OCI-LY7 (cell line): ENCODE results near the gene MAML3. TPM values are rescaled to one million over a fixed set of nuclear protein-coding genes. Genes with fewer than 3 reads are reported as not detected.

Experiments used
- BruUV-seq: library from RNA; stranded (reverse); fragments of 400-500 nt; replicated peaks from 2 replicates; lab custom pipeline; 2021; lab: Mats Ljungman, UMichigan
- CTCF ChIA-PET: fragments of 300-600 bp; sonication (Branson Sonifier 250); formaldehyde crosslinking; loops from one replicate; lab custom pipeline; 2022; ENCODE audit warnings: antibody characterized with exemption; ENCODE audit not compliant: unreplicated experiment; lab: Charles Lee
- POLR2A ChIA-PET: fragments of 300-600 bp; sonication (Branson Sonifier 250); formaldehyde crosslinking; loops from one replicate; lab custom pipeline; 2022; ENCODE audit warnings: antibody characterized with exemption; lab: Charles Lee
- DNase-seq: peaks from one replicate; pipeline ENCODE4 v3.0.0-alpha.2; 2015; ENCODE audit warnings: low spot score
- H2AFZ ChIP-seq: fragments of 200-600 bp; sonication (generic), shearing (Covaris generic); 2 replicates; pipeline ENCODE4 v1.6.1; 2014; ENCODE audit warnings: mild to moderate bottlenecking, antibody characterized with exemption, low read length, moderate library complexity
- H3K27ac ChIP-seq: fragments of 200-600 bp; sonication (generic); 2 replicates; pipeline ENCODE4 v1.5.1; 2014; ENCODE audit warnings: mixed run types, low read depth, mild to moderate bottlenecking, moderate library complexity, low read length, inconsistent platforms; ENCODE audit not compliant: poor library complexity, severe bottlenecking
- H3K36me3 ChIP-seq: fragments of 200-600 bp; sonication (generic); 2 replicates; pipeline ENCODE4 v1.6.1; 2014; ENCODE audit warnings: mild to moderate bottlenecking, antibody characterized with exemption, low read length, moderate library complexity, mixed read lengths; ENCODE audit not compliant: insufficient read depth
- H3K4me1 ChIP-seq: fragments of 200-600 bp; sonication (generic); 2 replicates; pipeline ENCODE4 v1.5.1; 2014; ENCODE audit warnings: mild to moderate bottlenecking, low read length; ENCODE audit not compliant: insufficient read depth, poor library complexity, severe bottlenecking
- H3K4me2 ChIP-seq: fragments of 200-600 bp; sonication (generic); 2 replicates; pipeline ENCODE4 v1.6.1; 2014; ENCODE audit warnings: mild to moderate bottlenecking, low read length
- H3K4me3 ChIP-seq: fragments of 200-600 bp; sonication (generic); 2 replicates; pipeline ENCODE4 v1.5.1; 2014; ENCODE audit warnings: mild to moderate bottlenecking, low read depth, low read length; ENCODE audit not compliant: poor library complexity, severe bottlenecking
- H3K79me2 ChIP-seq: fragments of 200-600 bp; sonication (generic); 2 replicates; pipeline ENCODE4 v1.6.1; 2016; ENCODE audit warnings: low read depth, mild to moderate bottlenecking, low read length, moderate library complexity, mixed read lengths; ENCODE audit not compliant: insufficient read depth
- H3K9me2 ChIP-seq: fragments of 200-600 bp; sonication (generic); 2 replicates; pipeline ENCODE4 v1.6.1; 2016; ENCODE audit warnings: mild to moderate bottlenecking, low read length, mixed read lengths; ENCODE audit not compliant: insufficient read depth
- H3K9me3 ChIP-seq: fragments of 200-600 bp; sonication (generic); 2 replicates; pipeline ENCODE4 v1.6.1; 2014; ENCODE audit warnings: mild to moderate bottlenecking, mixed run types, low read length, mixed read lengths
- H4K20me1 ChIP-seq: fragments of 200-600 bp; sonication (generic); 2 replicates; pipeline ENCODE4 v1.6.1; 2014; ENCODE audit warnings: mild to moderate bottlenecking, antibody characterized with exemption, low read length, moderate library complexity, mixed read lengths; ENCODE audit not compliant: insufficient read depth
- EZH2phosphoT487 ChIP-seq: fragments of 200-600 bp; sonication (generic); IDR thresholded peaks from 2 replicates; pipeline ENCODE4 v1.6.1; 2018; ENCODE audit warnings: low read depth, borderline replicate concordance, mild to moderate bottlenecking, mixed run types, antibody characterized with exemption, low read length, moderate library complexity, mixed read lengths
- intact Hi-C: fragments of 100-400 bp; cut with micrococcal nuclease; formaldehyde crosslinking; loops from one replicate; pipeline ENCODE4 v1.10.0; 2022; ENCODE audit not compliant: unreplicated experiment
- total RNA-seq, 2 experiments: library from RNA; depleted of rRNA in 1 of 2; stranded (reverse); fragments of >200 nt in 1 of 2; shearing (Covaris generic) in 1 of 2; gene quantifications; 2 replicates each; pipeline ENCODE4 v1.2.3, GENCODE V29; 2014 to 2022
- TF ChIP-seq, protein P1 (sequence below): fragments of 200-600 bp; sonication (generic); conservative IDR thresholded peaks from 2 replicates; pipeline ENCODE4 v1.5.1; 2014; ENCODE audit warnings: mild to moderate bottlenecking, antibody characterized with exemption, low read length, moderate library complexity, mixed read lengths

MAML3 gene
- total RNA-seq, 2 experiments from 2014 or later, result 0.80 to 1.2 TPM

DNA sequence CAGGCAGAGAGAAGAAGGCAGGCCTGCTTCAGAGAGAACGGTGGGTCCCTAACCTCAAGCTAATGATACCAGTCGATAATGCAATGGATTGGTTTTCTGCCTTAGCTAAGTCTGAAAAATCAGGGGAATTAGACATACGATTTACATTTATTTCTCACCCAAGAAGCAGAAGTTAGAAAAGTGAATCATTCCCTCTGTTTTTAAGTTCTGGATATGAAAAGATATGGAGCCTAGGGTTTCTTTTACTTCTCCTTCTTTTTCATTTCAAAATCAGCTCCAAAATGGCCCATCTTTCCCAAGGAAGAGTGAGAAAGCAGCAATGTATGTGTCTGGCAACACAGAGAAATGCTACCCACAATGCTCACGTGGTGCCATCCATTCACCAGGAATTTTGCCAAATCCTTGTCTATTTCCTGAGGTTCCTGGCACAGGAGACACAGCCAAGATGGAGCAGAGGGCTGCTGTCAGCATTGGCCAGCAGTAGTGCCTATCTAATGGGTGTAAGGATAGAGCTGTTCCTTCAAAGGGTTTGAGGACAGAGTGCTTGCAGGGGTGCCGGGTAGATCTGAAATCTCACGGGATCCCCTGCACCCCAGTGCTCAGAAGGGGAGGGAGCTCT is 231.5 kb downstream of the MAML3 start:
- no peaks in the 10 kb centered on the region for H3K4me1 ChIP-seq
- TF ChIP-seq, protein P1, sequence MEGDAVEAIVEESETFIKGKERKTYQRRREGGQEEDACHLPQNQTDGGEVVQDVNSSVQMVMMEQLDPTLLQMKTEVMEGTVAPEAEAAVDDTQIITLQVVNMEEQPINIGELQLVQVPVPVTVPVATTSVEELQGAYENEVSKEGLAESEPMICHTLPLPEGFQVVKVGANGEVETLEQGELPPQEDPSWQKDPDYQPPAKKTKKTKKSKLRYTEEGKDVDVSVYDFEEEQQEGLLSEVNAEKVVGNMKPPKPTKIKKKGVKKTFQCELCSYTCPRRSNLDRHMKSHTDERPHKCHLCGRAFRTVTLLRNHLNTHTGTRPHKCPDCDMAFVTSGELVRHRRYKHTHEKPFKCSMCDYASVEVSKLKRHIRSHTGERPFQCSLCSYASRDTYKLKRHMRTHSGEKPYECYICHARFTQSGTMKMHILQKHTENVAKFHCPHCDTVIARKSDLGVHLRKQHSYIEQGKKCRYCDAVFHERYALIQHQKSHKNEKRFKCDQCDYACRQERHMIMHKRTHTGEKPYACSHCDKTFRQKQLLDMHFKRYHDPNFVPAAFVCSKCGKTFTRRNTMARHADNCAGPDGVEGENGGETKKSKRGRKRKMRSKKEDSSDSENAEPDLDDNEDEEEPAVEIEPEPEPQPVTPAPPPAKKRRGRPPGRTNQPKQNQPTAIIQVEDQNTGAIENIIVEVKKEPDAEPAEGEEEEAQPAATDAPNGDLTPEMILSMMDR, result no peak
- no peak for TF ChIP-seq EZH2phosphoT487
- no peak overlapping the region for H3K4me2 ChIP-seq
- H3K27ac ChIP-seq, result no peak overlapping the region
- H3K79me2 ChIP-seq, result no peaks in the 10 kb centered on the region
- intact Hi-C loops, result no loop called here
- H4K20me1 ChIP-seq, result no peaks in the 10 kb centered on the region
- no TSS peak for BruUV-seq
- no peaks in the 10 kb centered on the region for H3K9me3 ChIP-seq
- H2AFZ ChIP-seq, result no peak overlapping the region
- H3K9me2 ChIP-seq, result no peaks in the 10 kb centered on the region
- no peaks in the 10 kb centered on the region for H3K36me3 ChIP-seq
- DNase-seq, result no peak
- CTCF ChIA-PET, result no interaction called here
- H3K4me3 ChIP-seq, result no peak overlapping the region
- POLR2A ChIA-PET, result interaction anchor here (0.6 kb wide), 1 partner anchor 14 kb away, joined by 3 read pairs; no protein-coding TSS in a partner anchor

DNA sequence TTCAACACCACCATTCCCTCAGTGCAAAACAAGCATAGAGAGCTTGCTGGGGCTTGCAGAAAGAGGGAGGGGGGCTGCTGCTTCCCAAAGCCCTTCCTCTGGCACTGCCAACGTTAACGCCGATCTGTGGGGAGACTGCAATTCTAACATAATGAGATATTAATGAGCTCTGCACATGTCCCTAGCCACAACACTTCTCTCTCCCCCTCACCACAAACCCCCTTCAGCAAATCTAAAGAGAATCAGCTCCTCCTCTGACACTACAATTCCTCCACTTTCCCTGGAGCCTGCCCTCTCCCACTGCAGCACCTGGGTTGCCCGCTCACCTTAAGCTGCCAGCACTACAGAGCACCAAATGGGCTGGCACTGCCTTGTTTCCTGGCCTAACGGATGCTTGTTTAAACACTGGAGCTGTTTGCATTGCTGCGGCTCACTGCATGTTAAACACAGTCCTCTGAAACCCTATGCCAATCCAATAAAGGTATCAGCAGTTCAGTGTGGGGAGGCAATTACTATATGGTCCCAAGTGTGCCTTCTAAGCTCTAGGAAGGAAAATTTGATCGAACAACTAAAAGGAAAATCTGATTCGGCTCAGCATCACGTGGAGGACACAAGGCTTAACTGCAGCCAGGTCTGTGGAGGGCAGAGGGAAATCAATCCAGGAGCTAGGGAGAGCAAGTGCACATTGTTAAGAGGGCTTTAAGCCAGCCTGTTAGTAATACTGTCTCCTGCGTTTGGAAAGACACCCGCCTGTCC is 232.4 kb downstream of the MAML3 start:
- no TSS peak for BruUV-seq
- ChIA-PET POLR2A (no interaction called here), CTCF (no interaction called here)
- no peaks in the 10 kb centered on the region for H3K9me2 ChIP-seq
- H3K9me3 ChIP-seq, result no peaks in the 10 kb centered on the region
- TF ChIP-seq, protein P1, result no peak
- no peak for TF ChIP-seq EZH2phosphoT487
- intact Hi-C loops, result no loop called here
- H3K36me3 ChIP-seq, result no peaks in the 10 kb centered on the region
- DNase-seq, result no peak
- no peak overlapping the region for H2AFZ ChIP-seq
- no peak overlapping the region for H3K4me2 ChIP-seq
- H3K79me2 ChIP-seq, result no peaks in the 10 kb centered on the region
- H3K4me1 ChIP-seq, result no peaks in the 10 kb centered on the region
- H3K4me3 ChIP-seq, result no peak overlapping the region
- H4K20me1 ChIP-seq, result no peaks in the 10 kb centered on the region
- no peak overlapping the region for H3K27ac ChIP-seq

DNA sequence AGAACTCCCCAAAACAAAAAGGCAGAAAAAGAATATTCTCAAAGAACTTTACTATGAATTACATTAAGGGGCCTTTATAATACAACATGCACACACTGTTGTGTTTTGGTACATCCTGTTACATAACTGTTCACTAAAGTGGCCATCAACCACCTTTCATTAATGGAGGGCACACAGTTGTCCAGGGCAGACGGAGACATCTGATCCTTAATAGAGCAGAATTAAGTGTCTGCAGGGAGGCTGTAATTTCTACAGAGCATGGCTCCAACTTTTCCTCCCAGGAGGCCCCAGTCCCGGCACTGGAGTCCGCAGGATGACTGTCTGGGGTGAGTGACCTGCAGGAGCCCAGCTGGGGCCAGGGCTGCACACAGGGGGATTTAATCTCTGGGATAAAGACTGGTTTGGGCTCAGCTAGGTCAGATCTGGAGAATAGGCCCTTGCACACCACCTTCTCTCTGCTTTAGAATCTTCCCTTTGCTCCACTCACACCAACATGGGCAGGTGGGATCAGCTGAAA is 233.4 kb downstream of the MAML3 start:
- no peak overlapping the region for H2AFZ ChIP-seq
- ChIA-PET POLR2A (no interaction called here), CTCF (no interaction called here)
- H4K20me1 ChIP-seq, result no peaks in the 10 kb centered on the region
- H3K4me3 ChIP-seq, result no peak overlapping the region
- no peak for DNase-seq
- no peaks in the 10 kb centered on the region for H3K9me3 ChIP-seq
- TF ChIP-seq EZH2phosphoT487, result no peak
- TF ChIP-seq, protein P1, result no peak
- H3K36me3 ChIP-seq, result no peaks in the 10 kb centered on the region
- intact Hi-C loops, result no loop called here
- H3K4me1 ChIP-seq, result no peaks in the 10 kb centered on the region
- H3K79me2 ChIP-seq, result no peaks in the 10 kb centered on the region
- H3K27ac ChIP-seq, result no peak overlapping the region
- BruUV-seq, result no TSS peak
- H3K9me2 ChIP-seq, result no peaks in the 10 kb centered on the region
- no peak overlapping the region for H3K4me2 ChIP-seq
